ENCODE results near the gene IDI1.
"Not testable (repeated sequence)": the region's sequence is repeated elsewhere in the genome, so short reads cannot be mapped to it uniquely, and the experiment has no call there.

Gene IDI1

GRCh38 chr10:1048732-1049424 lies at the start of gene IDI1:
Gene IDI1 (minus strand): TSS chr10:1049119. CDS start chr10:1049003, 116 bp downstream.
- peak; percentile 94 for DNase-seq (ENCODE audit: low read depth)

- DNase-seq (ENCODE audit: low read depth), result no peak
These were observed 48.5 kb upstream of the IDI1 start for GRCh38 chr10:1097436-1097835.

- no peak for DNase-seq (ENCODE audit: low read depth)
These were observed 47.5 kb upstream of the IDI1 start for GRCh38 chr10:1096287-1096889.

GRCh38 chr10:1095498-1095897 lies 46.6 kb upstream of the IDI1 start:
- DNase-seq (ENCODE audit: low read depth), result no peak

- peak; percentile 53 for DNase-seq (ENCODE audit: low read depth)
These were observed 45.5 kb upstream of the IDI1 start for GRCh38 chr10:1094112-1095057.

GRCh38 chr10:1093696-1094095 lies 44.8 kb upstream of the IDI1 start:
- DNase-seq (ENCODE audit: low read depth), result no peak

- DNase-seq (ENCODE audit: low read depth), result no peak
These were observed 41.8 kb upstream of the IDI1 start for GRCh38 chr10:1090696-1091095.

GRCh38 chr10:1089017-1089689 lies 40.2 kb upstream of the IDI1 start:
- DNase-seq (ENCODE audit: low read depth), result no peak

- no peak for DNase-seq (ENCODE audit: low read depth)
These were observed 37.9 kb upstream of the IDI1 start for GRCh38 chr10:1086787-1087186.

- no peak for DNase-seq (ENCODE audit: low read depth)
These were observed 36.3 kb upstream of the IDI1 start for GRCh38 chr10:1085258-1085657.

- DNase-seq (ENCODE audit: low read depth), result no peak
These were observed 35.4 kb upstream of the IDI1 start for GRCh38 chr10:1084011-1084950.

- no peak for DNase-seq (ENCODE audit: low read depth)
These were observed 34.7 kb upstream of the IDI1 start for GRCh38 chr10:1083581-1083980.

- no peak for DNase-seq (ENCODE audit: low read depth)
These were observed 29.7 kb upstream of the IDI1 start for GRCh38 chr10:1078668-1079067.

- DNase-seq (ENCODE audit: low read depth), result no peak
These were observed 25.9 kb upstream of the IDI1 start for GRCh38 chr10:1074748-1075308.

GRCh38 chr10:1074052-1074747 lies 25.3 kb upstream of the IDI1 start:
- no peak for DNase-seq (ENCODE audit: low read depth)

- DNase-seq (ENCODE audit: low read depth), result no peak
These were observed 22.0 kb upstream of the IDI1 start for GRCh38 chr10:1070919-1071318.

GRCh38 chr10:1068380-1069361 lies 19.8 kb upstream of the IDI1 start:
- DNase-seq (ENCODE audit: low read depth), result no peak

- DNase-seq (ENCODE audit: low read depth), result not testable (repeated sequence)
These were observed 17.8 kb upstream of the IDI1 start for GRCh38 chr10:1066734-1067133.

GRCh38 chr10:1064964-1065247 lies 16.0 kb upstream of the IDI1 start:
- DNase-seq (ENCODE audit: low read depth), result no peak

All from activated T-cell treated with anti-CD3 and anti-CD28 coated beads for 24 hours (primary cell).